ENCODE measurements around the gene LRRFIP2.
"Not testable (repeated sequence)": the region's sequence is repeated elsewhere in the genome, so short reads cannot be mapped to it uniquely, and the experiment has no call there.

The LRRFIP2 gene

DNA sequence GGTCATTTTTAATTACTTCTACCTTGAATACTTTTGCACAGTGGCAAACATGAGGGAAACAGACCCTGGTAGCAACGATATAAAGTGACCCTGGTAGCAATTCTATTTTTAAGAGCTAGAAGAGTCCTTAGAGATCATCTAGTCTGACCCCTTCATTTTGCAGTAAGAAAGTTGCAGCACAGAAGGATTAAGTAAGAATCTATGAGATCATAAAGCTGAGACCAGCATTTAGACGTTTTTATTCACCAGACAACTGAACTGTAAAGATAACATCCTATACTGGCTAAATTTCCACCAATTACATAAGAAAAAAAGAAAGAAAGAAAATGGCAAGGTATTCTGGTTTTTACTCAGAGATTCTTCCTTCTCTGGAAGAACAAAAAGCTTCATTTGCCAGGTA, 49.9 kb downstream of the LRRFIP2 start:
- POLR2A ChIA-PET = no interaction called here
- TF ChIP-seq, protein P1, sequence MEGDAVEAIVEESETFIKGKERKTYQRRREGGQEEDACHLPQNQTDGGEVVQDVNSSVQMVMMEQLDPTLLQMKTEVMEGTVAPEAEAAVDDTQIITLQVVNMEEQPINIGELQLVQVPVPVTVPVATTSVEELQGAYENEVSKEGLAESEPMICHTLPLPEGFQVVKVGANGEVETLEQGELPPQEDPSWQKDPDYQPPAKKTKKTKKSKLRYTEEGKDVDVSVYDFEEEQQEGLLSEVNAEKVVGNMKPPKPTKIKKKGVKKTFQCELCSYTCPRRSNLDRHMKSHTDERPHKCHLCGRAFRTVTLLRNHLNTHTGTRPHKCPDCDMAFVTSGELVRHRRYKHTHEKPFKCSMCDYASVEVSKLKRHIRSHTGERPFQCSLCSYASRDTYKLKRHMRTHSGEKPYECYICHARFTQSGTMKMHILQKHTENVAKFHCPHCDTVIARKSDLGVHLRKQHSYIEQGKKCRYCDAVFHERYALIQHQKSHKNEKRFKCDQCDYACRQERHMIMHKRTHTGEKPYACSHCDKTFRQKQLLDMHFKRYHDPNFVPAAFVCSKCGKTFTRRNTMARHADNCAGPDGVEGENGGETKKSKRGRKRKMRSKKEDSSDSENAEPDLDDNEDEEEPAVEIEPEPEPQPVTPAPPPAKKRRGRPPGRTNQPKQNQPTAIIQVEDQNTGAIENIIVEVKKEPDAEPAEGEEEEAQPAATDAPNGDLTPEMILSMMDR (IDR thresholded peaks at IDR 0.05; ENCODE audit: insufficient read depth, low read length, missing control alignments) = no peak
- DNase-seq (ENCODE audit: low read depth, low spot score) = no peak
- no peak overlapping the region for H3K4me3 ChIP-seq (ENCODE audit: low read depth, low read length)
- CTCF ChIA-PET = interaction anchor here (0.8 kb wide), 1 partner anchor 9 kb away, joined by 3 read pairs; no protein-coding TSS in a partner anchor

GRCh38 chr3:37123292-37123691, 51.1 kb downstream of the LRRFIP2 start:
- CTCF ChIA-PET = no interaction called here
- POLR2A ChIA-PET = no interaction called here
- H3K4me3 ChIP-seq (ENCODE audit: low read depth, low read length) = no peak overlapping the region
- TF ChIP-seq, protein P1 (IDR thresholded peaks at IDR 0.05; ENCODE audit: insufficient read depth, low read length, missing control alignments) = no peak
- DNase-seq (ENCODE audit: low read depth, low spot score) = no peak

- DNase-seq (ENCODE audit: low read depth, low spot score); CTCF ChIA-PET; H3K4me3 ChIP-seq (ENCODE audit: low read depth, low read length); POLR2A ChIA-PET: not testable (repeated sequence)
These were observed 52.3 kb downstream of the LRRFIP2 start for GRCh38 chr3:37122069-37122468.

DNA sequence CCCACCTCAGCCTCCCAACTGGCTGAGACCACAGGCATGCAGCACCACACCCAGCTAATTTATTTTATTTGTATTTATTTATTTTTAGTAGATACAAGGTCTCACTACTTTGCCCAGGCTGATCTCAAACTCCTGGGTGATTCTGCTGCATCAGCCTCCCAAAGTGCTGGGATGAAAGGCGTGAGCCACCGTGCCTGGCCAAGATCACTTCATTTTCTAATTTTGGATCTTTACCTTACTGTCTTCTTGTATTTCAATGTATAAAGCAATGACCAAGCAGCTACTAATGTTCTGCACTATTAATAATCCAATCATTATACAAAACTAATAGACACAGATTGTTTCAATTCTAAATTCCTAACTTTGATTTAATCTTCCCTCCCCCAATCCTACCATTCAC, 56.2 kb downstream of the LRRFIP2 start:
- no peak for DNase-seq (ENCODE audit: low read depth, low spot score)
- H3K4me3 ChIP-seq (ENCODE audit: low read depth, low read length) = no peak overlapping the region
- TF ChIP-seq, protein P1 (IDR thresholded peaks at IDR 0.05; ENCODE audit: insufficient read depth, low read length, missing control alignments) = no peak
- CTCF ChIA-PET = interaction anchor here (1.4 to 1.6 kb wide), 2 partner anchors 11 to 13 kb away, joined by 3 read pairs; no protein-coding TSS in a partner anchor
- POLR2A ChIA-PET = interaction anchor here (0.6 kb wide), 1 partner anchor 121 kb away, joined by 3 read pairs; no protein-coding TSS in a partner anchor

DNA sequence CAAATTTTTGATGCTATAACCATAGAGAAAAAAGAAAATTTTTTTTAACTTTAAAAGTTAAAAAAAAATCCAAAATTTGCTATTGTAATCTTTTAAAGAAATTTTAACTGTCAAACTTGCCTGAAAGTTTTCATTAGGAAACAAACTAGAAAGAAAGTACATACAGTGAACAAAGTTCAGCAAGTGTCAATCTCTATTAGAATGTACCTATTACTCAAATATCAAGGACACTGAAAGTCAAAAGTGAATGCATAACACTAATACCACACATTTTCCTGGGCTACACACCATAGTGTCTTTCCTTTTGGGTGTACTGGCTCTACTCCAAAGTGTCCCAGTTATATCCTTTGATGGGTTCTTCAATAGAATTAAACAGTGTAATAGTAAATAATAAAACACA, 56.8 kb downstream of the LRRFIP2 start:
- DNase-seq (ENCODE audit: low read depth, low spot score) = no peak
- ChIA-PET POLR2A (no interaction called here), CTCF (interaction anchor here (1.4 to 1.6 kb wide), 2 partner anchors 11 to 13 kb away, joined by 3 read pairs; no protein-coding TSS in a partner anchor)
- TF ChIP-seq, protein P1 (IDR thresholded peaks at IDR 0.05; ENCODE audit: insufficient read depth, low read length, missing control alignments) = no peak
- H3K4me3 ChIP-seq (ENCODE audit: low read depth, low read length) = no peak overlapping the region

DNA sequence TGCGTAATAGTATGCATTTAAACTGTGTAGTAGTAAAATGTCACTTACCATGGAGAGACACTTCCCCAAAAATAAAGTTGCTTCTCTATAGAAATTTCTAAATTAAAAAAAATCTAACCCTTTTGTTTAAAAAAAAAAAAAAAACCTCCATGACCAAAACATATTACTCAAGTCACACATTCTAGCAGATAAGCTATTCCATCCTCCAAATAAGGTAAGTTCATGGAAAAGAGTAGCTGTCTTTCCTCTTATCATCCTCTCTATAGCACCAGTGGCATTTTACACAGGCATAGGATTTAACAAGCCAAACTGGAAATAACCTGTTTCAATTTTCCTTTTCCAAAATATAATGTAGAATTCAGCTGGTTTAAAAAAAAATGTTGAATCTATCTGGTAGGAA, 57.4 kb downstream of the LRRFIP2 start:
- ChIA-PET CTCF (interaction anchor here (1.4 to 1.6 kb wide), 2 partner anchors 12 kb away, joined by 3 read pairs; no protein-coding TSS in a partner anchor), POLR2A (no interaction called here)
- no peak for DNase-seq (ENCODE audit: low read depth, low spot score)
- TF ChIP-seq, protein P1 (IDR thresholded peaks at IDR 0.05; ENCODE audit: insufficient read depth, low read length, missing control alignments) = no peak
- no peak overlapping the region for H3K4me3 ChIP-seq (ENCODE audit: low read depth, low read length)

DNA sequence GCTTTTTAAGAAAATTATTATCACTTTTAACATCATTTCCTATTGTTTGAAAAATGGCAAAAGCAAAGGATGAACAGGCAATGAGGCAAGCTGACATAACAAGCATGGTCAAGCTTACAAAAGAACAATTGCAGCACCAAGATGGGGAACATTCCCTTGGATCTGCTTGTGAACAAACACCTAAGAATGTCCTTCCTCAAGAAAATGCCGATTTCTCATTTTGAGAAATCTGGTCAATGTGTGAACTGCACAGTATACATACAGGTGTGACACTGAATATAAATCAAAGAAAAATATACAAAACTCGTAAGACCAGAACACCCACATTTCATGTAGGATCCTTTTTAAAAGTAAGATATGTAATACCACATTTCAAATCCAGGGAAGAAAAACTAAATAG, 58.9 kb downstream of the LRRFIP2 start:
- ChIA-PET POLR2A (no interaction called here), CTCF (interaction anchor here (0.9 to 1.0 kb wide), 2 partner anchors 9 to 60 kb away, joined by 3 read pairs; no protein-coding TSS in a partner anchor)
- TF ChIP-seq, protein P1 (IDR thresholded peaks at IDR 0.05; ENCODE audit: insufficient read depth, low read length, missing control alignments) = no peak
- no peak overlapping the region for H3K4me3 ChIP-seq (ENCODE audit: low read depth, low read length)
- DNase-seq (ENCODE audit: low read depth, low spot score) = no peak
